Measurements from ENCODE around the gene HNRNPA1. TPM values are rescaled to one million over a fixed set of nuclear protein-coding genes. Genes with fewer than 3 reads are reported as not detected.

Gene HNRNPA1
- total RNA-seq, 1 donor from 2014 or later, result 428 TPM

GRCh38 chr12:54285150-54286041 is 4.9 kb downstream of the HNRNPA1 start:
- Histone ChIP-seq H3K27me3 (ENCODE audit: control insufficient read depth, insufficient read depth, low read length) (no peaks in the 10 kb centered on the region), H3K4me3 (ENCODE audit: low read depth, low read length) (no peak overlapping the region), H3K36me3 (ENCODE audit: control insufficient read depth, insufficient read depth, low read length) (peaks cover 14% of the 10 kb centered on the region)
- DNase-seq (ENCODE audit: low read depth) (no peak), FAIRE-seq (no peak)
- peak; percentile 7 for TF ChIP-seq CTCF (IDR thresholded peaks at IDR 0.05; ENCODE audit: insufficient read depth, low read length, severe bottlenecking)

GRCh38 chr12:54286042-54287030 is 5.8 kb downstream of the HNRNPA1 start:
- Histone ChIP-seq H3K36me3 (ENCODE audit: control insufficient read depth, insufficient read depth, low read length) (peaks cover 12% of the 10 kb centered on the region), H3K27me3 (ENCODE audit: control insufficient read depth, insufficient read depth, low read length) (no peaks in the 10 kb centered on the region), H3K4me3 (ENCODE audit: low read depth, low read length) (no peak overlapping the region)
- DNase-seq (ENCODE audit: low read depth) (peak; percentile 73), FAIRE-seq (no peak)
- TF ChIP-seq CTCF (IDR thresholded peaks at IDR 0.05; ENCODE audit: insufficient read depth, low read length, severe bottlenecking), result no peak

DNA sequence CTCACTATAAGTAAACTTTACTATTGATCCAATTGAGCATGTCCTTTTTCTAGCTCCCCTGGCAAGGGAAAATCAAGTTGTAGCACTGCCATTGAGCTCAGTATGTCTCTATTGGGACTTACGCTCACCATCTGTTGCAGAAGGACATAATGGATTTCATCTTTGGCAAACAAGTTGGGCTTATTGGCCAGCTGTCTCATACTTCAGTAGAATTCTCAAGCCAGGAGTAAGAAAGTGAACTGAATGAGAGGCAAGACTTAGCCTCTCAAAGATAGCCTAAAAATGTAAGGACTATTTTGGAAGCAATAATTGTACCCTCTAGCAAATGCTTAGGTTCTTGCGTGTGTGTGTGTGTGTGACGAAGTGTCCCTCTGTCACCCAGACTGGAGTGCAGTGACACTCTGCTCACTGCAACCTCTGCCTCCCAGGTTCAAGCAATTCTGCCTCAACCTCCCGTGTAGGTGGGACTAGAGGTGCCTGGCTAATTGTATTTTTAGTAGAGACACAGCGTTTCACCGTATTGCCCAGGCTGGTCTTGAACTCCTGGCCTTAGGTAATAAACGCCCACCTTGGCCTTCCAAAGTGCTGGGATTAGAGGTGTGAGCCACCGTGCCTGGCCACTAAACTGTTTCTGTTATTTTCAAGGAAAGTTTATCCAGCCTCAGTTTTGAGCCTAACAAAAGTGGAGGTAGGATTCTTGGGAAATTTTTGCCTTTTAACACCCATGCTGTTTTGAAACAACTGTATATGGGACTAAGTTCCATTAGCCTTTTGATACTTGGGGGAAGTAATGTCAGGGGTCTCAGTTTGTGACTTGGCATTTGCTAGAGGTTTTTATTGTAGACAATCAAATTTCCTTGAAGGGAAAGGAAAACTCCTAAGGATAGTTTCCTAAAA is 7.0 kb downstream of the HNRNPA1 start:
- Histone ChIP-seq H3K36me3 (ENCODE audit: control insufficient read depth, insufficient read depth, low read length) (peaks cover 10% of the 10 kb centered on the region), H3K27me3 (ENCODE audit: control insufficient read depth, insufficient read depth, low read length) (no peaks in the 10 kb centered on the region), H3K4me3 (ENCODE audit: low read depth, low read length) (no peak overlapping the region)
- no peak for TF ChIP-seq CTCF (IDR thresholded peaks at IDR 0.05; ENCODE audit: insufficient read depth, low read length, severe bottlenecking)
- DNase-seq (ENCODE audit: low read depth), result no peak
- no peak for FAIRE-seq

GRCh38 chr12:54292083-54292930 is 11.8 kb downstream of the HNRNPA1 start:
- H3K27me3 ChIP-seq (ENCODE audit: control insufficient read depth, insufficient read depth, low read length), result no peaks in the 10 kb centered on the region
- no peak for TF ChIP-seq CTCF (IDR thresholded peaks at IDR 0.05; ENCODE audit: insufficient read depth, low read length, severe bottlenecking)
- DNase-seq (ENCODE audit: low read depth) (no peak), FAIRE-seq (no peak)
- H3K36me3 ChIP-seq (ENCODE audit: control insufficient read depth, insufficient read depth, low read length), result peaks cover under 1% of the 10 kb centered on the region
- no peak overlapping the region for H3K4me3 ChIP-seq (ENCODE audit: low read depth, low read length)

GRCh38 chr12:54292931-54293241 is 12.4 kb downstream of the HNRNPA1 start:
- FAIRE-seq (no peak), DNase-seq (ENCODE audit: low read depth) (no peak)
- no peak for TF ChIP-seq CTCF (IDR thresholded peaks at IDR 0.05; ENCODE audit: insufficient read depth, low read length, severe bottlenecking)

More at GRCh38 chr12:54292931-54293241, 12.4 kb downstream of the HNRNPA1 start:
- H3K36me3 ChIP-seq (ENCODE audit: control insufficient read depth, insufficient read depth, low read length), result no peaks in the 10 kb centered on the region
- H3K4me3 ChIP-seq (ENCODE audit: low read depth, low read length), result no peak overlapping the region
- no peaks in the 10 kb centered on the region for H3K27me3 ChIP-seq (ENCODE audit: control insufficient read depth, insufficient read depth, low read length)

All from bronchial epithelial cell (primary cell).